Measurements from ENCODE around the gene KRT86.

KRT86 gene

DNA sequence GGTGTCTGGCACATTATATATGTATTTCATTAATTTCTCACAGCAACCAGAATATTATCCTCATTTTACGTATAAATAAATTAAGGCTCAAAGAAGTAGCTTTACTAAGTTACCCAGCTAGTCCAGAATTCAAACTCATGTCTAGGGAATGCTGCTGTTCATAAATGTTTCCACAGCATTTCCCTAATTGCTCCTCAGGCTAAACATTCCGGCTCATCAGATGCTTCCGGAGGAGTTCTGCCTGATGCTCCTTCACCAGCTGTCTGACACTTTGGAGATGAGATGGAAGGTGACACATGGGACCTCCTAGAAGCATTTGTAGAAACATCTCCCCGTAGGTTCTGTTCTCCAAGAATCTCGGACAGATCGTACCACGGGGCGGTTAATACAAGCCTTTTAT lies 80.7 kb downstream of the KRT86 start:
- no peak overlapping the region for H3K4me2 ChIP-seq (ENCODE audit: low read length)
- no peak for TF ChIP-seq EZH2phosphoT487 (IDR thresholded peaks at IDR 0.05; ENCODE audit: low read depth)
- TF ChIP-seq, protein P1, sequence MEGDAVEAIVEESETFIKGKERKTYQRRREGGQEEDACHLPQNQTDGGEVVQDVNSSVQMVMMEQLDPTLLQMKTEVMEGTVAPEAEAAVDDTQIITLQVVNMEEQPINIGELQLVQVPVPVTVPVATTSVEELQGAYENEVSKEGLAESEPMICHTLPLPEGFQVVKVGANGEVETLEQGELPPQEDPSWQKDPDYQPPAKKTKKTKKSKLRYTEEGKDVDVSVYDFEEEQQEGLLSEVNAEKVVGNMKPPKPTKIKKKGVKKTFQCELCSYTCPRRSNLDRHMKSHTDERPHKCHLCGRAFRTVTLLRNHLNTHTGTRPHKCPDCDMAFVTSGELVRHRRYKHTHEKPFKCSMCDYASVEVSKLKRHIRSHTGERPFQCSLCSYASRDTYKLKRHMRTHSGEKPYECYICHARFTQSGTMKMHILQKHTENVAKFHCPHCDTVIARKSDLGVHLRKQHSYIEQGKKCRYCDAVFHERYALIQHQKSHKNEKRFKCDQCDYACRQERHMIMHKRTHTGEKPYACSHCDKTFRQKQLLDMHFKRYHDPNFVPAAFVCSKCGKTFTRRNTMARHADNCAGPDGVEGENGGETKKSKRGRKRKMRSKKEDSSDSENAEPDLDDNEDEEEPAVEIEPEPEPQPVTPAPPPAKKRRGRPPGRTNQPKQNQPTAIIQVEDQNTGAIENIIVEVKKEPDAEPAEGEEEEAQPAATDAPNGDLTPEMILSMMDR (IDR thresholded peaks at IDR 0.05; ENCODE audit: low read depth, low read length) = no peak
- no peaks in the 10 kb centered on the region for H3K36me3 ChIP-seq (replicated peaks; ENCODE audit: low read depth, low read length)
- H3K27ac ChIP-seq (ENCODE audit: low read length) = no peak overlapping the region
- no peaks in the 10 kb centered on the region for H4K20me1 ChIP-seq (ENCODE audit: insufficient read depth, low read length)
- H3K79me2 ChIP-seq (ENCODE audit: low read length) = no peaks in the 10 kb centered on the region
- H2AFZ ChIP-seq (ENCODE audit: low read depth, low read length) = no peak overlapping the region
- peaks cover 42% of the 10 kb centered on the region for H3K27me3 ChIP-seq (ENCODE audit: low read depth, low read length)
- peaks cover 12% of the 10 kb centered on the region for H3K4me1 ChIP-seq (ENCODE audit: low read length)
- no peaks in the 10 kb centered on the region for H3K9me3 ChIP-seq (ENCODE audit: insufficient read depth, low read length)
- no peak overlapping the region for H3K9ac ChIP-seq (ENCODE audit: low read length)
- H3K4me3 ChIP-seq (ENCODE audit: low read length) = no peak overlapping the region

DNA sequence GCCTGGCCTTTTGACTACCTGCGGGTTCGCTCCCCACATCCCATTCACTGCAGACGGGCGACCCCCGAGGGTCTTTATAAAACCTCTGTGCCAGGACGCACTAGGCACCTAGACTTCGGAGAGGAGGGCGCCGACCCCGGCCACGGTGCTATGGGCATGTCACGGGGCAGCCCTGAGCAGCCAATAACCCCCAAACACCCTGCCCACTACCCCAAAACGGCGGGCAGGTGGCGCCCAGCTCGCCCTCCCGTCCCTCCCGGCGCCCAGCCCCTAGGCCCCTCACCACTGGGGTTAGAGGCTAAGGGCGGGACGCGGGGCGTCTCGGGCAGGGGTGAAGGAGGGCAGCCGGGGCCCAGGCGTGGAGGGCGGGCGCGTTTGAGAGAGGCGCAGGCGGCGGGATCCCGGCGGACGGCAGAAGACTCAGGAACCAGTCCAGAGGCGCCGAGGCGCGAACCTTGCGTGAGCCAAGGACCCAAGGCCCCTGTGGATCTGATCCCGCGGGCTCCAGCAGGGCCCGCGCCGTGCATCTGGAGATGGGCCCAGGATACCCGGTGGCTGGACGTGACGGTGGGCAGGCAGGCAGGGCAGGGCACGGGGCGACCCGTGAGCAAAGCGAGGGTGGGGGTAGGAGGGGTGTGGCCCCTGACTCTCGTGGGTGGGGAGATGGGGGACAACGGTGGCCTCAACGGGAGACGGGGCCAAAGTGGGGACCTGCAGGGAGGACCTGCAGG lies 81.8 kb downstream of the KRT86 start:
- Histone ChIP-seq H3K9me3 (ENCODE audit: insufficient read depth, low read length) (no peaks in the 10 kb centered on the region), H3K4me3 (ENCODE audit: low read length) (no peak overlapping the region), H3K79me2 (ENCODE audit: low read length) (no peaks in the 10 kb centered on the region), H3K36me3 (replicated peaks; ENCODE audit: low read depth, low read length) (no peaks in the 10 kb centered on the region), H2AFZ (ENCODE audit: low read depth, low read length) (no peak overlapping the region), H3K4me2 (ENCODE audit: low read length) (no peak overlapping the region), H3K27ac (ENCODE audit: low read length) (no peak overlapping the region), H4K20me1 (ENCODE audit: insufficient read depth, low read length) (no peaks in the 10 kb centered on the region), H3K9ac (ENCODE audit: low read length) (no peak overlapping the region), H3K27me3 (ENCODE audit: low read depth, low read length) (peaks cover 35% of the 10 kb centered on the region), H3K4me1 (ENCODE audit: low read length) (peaks cover 12% of the 10 kb centered on the region)
- TF ChIP-seq, protein P1 (IDR thresholded peaks at IDR 0.05; ENCODE audit: low read depth, low read length) = no peak
- no peak for TF ChIP-seq EZH2phosphoT487 (IDR thresholded peaks at IDR 0.05; ENCODE audit: low read depth)

DNA sequence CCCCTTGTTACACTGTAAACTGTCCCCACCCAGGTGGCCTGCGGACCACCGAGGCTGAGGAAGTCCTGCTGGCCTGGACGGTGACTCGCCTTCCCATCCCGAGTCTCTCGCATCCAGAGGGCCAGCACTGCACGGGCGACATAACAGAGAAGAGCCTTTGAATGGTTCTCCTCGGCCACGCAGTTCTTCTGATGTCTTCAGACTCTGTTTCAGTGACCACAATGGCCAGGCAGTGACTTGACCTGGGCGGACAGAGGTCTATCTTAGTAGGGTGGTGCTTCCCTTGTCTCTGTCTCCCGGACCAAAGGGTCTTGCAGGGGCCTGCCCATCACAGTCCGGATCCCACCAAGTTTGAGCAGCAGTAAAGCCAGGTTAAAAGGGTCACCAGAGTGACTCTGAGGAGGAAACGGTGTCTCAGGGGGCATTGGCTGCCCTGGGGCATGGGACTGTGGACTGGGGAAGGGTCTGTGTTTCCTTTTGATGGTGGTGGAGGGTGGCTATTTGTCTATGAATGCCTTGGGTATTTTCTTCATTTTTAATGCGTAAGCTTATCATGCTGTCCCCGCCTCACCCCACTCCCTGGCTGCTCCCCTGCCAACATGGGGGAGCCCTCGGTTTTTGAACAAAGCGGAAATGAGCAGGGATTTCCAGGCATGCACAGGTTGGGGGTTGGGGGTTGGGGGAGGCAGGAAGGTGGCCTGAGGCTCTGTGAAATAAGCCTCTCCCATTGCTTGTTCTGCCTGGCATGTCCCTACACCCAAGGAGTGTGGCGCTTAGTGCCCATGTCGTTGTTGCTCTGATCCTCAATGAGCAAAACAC lies 82.5 kb downstream of the KRT86 start:
- no peaks in the 10 kb centered on the region for H3K79me2 ChIP-seq (ENCODE audit: low read length)
- H3K36me3 ChIP-seq (replicated peaks; ENCODE audit: low read depth, low read length) = no peaks in the 10 kb centered on the region
- H3K27ac ChIP-seq (ENCODE audit: low read length) = no peak overlapping the region
- H3K27me3 ChIP-seq (ENCODE audit: low read depth, low read length) = peaks cover 28% of the 10 kb centered on the region
- no peak overlapping the region for H2AFZ ChIP-seq (ENCODE audit: low read depth, low read length)
- TF ChIP-seq, protein P1 (IDR thresholded peaks at IDR 0.05; ENCODE audit: low read depth, low read length) = no peak
- TF ChIP-seq EZH2phosphoT487 (IDR thresholded peaks at IDR 0.05; ENCODE audit: low read depth) = no peak
- H3K9me3 ChIP-seq (ENCODE audit: insufficient read depth, low read length) = no peaks in the 10 kb centered on the region
- no peak overlapping the region for H3K4me2 ChIP-seq (ENCODE audit: low read length)
- H3K4me1 ChIP-seq (ENCODE audit: low read length) = peaks cover 12% of the 10 kb centered on the region
- no peaks in the 10 kb centered on the region for H4K20me1 ChIP-seq (ENCODE audit: insufficient read depth, low read length)
- H3K4me3 ChIP-seq (ENCODE audit: low read length) = no peak overlapping the region
- H3K9ac ChIP-seq (ENCODE audit: low read length) = no peak overlapping the region

Measured in OCI-LY3 (cell line).